ENCODE data around the gene ADAM19.

- TF ChIP-seq, protein P1, sequence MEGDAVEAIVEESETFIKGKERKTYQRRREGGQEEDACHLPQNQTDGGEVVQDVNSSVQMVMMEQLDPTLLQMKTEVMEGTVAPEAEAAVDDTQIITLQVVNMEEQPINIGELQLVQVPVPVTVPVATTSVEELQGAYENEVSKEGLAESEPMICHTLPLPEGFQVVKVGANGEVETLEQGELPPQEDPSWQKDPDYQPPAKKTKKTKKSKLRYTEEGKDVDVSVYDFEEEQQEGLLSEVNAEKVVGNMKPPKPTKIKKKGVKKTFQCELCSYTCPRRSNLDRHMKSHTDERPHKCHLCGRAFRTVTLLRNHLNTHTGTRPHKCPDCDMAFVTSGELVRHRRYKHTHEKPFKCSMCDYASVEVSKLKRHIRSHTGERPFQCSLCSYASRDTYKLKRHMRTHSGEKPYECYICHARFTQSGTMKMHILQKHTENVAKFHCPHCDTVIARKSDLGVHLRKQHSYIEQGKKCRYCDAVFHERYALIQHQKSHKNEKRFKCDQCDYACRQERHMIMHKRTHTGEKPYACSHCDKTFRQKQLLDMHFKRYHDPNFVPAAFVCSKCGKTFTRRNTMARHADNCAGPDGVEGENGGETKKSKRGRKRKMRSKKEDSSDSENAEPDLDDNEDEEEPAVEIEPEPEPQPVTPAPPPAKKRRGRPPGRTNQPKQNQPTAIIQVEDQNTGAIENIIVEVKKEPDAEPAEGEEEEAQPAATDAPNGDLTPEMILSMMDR (IDR thresholded peaks at IDR 0.05), result no peak
- no peak for TF ChIP-seq POLR2A (IDR thresholded peaks at IDR 0.05)
These were observed 66.0 kb downstream of the ADAM19 start for GRCh38 chr5:157509587-157509986.

All from Peyer's patch (tissue), 4 donors.